Activated CD4-positive, alpha-beta T cell treated with anti-CD3 and anti-CD28 coated beads, Interleukin-2, Interleukin-4, amounts not matched to agents 100 ng/mL and 50 ng/mL, durations not matched to agents 16 hours and 8 hours (primary cell): ENCODE results near the gene PHF10.
"Not testable (repeated sequence)": the region's sequence is repeated elsewhere in the genome, so short reads cannot be mapped to it uniquely, and the experiment has no call there.

Experiments
- DNase-seq: peaks from one replicate; pipeline ENCODE4 v3.0.0-alpha.2; 2020; ENCODE audit warnings: low spot score

Gene PHF10

DNA sequence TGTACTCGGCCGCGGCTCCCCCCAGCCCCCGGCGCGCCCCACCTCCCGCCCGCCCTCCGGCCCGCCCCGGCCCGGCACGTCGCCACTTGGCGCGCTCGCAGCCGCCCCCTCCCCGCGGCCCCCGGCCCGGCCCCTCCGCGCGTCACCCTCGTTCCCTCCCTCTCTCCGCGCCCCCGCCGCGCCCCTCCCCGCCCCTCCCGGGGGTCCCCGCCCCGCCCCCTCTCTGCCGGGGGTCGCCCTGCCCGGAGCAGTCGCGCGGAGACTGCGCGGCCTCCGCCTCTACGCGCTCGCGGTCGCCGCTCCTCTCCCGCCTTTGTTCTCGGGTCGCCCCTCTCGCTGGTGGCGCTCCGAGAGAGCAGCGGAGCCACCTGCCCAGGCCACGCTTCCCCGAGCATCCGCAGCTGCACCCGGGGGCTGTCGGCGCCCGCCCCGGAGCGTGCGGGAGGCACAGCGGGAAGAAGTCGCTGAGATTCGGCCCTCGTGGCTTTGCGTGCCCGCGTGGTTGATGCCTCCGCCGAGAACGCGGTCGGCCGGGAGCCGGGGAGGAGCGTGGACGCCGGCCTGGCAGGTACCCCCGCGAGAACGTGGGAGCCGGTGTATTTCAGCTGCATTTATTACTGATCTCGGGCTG lies at the start of gene PHF10:
Gene PHF10 (minus strand): TSS at position 7 of the 631 bp plus-strand sequence. CDS start 569 bp downstream, outside the sequence.
- DNase-seq, result peak; percentile 65

GRCh38 chr6:169766921-169767736 lies 42.8 kb upstream of the PHF10 start:
- no peak for DNase-seq

DNA sequence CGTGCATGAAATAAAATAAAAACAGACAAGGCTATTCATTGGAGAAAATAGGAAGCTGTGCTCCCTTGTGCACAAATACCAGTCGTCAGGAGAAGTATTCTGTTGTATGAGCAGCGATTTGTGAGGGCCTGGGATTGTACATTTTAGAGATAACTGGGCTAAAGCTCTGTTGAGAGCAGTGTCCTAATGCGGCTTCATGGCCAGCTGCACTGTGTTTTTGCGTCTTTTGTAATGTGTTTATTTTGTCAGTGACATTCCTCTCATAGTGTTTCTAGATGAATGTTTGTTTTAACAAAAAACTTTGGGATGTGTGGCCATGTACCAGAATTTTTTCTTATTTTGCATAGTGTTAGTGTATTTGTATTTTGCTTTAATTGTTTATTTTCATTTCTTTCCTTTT lies 41.9 kb upstream of the PHF10 start:
- no peak for DNase-seq

- DNase-seq, result not testable (repeated sequence)
Measured at GRCh38 chr6:169765789-169766188, 41.5 kb upstream of the PHF10 start.

- no peak for DNase-seq
Measured at GRCh38 chr6:169763881-169764280, 39.6 kb upstream of the PHF10 start.

- DNase-seq, result no peak
Measured at GRCh38 chr6:169763308-169763707, 39.0 kb upstream of the PHF10 start.

- no peak for DNase-seq
Measured at GRCh38 chr6:169755162-169755561, 30.9 kb upstream of the PHF10 start.

DNA sequence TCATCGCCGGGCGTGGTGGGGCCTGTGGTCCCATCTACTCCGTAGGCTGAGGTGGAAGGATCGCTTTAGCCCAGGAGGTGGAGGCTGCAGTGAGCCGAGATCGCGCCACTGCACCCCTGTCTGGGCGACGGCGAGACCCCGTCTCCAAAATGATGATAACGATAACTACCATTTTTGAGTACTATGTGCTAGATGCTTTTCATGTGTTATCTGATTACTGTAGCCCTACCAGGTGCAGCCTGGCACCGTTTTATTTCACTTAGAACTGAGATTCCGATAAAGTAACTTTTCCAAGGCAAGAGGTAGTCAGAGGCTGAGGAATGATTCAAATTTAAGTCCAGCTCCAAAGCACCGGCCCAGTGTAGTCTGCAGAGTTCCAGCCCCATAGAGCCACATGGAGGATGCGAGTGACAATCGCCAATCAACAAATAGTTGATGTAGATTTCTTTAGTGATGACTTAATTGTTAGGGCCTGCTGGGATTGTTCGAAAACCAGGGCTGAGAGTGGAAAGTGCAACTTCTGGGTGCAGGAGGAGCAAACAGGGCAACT lies 27.8 kb upstream of the PHF10 start:
- peak; percentile 12 for DNase-seq

- DNase-seq, result peak; percentile 94
Measured at GRCh38 chr6:169751242-169752073, 27.2 kb upstream of the PHF10 start, which contains the start of the genes DYNLT2 and ERMARD. Gene DYNLT2 (minus strand): TSS chr6:169751572. CDS start chr6:169751458, 114 bp downstream. Gene ERMARD (plus strand): TSS chr6:169751622. CDS start chr6:169751658, 36 bp downstream.

DNA sequence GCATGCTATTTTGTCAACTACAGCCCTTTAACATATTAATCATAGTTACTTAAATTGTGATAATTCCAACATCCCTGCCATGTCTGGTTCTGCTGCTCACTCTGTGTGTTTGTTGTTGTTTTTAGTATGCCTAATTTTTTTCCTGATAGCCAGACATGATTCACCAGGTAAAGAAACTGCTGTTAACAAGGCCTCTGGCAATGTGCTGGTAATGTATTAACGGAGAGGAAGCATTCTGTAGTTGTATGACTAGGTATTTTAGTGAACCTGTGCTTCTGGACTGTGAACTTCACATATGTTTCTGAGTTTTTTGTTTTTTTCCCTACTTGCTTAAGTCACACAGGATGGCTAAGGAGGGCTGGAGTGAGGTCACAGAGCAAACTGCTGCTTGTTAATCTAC lies 22.3 kb upstream of the PHF10 start:
- DNase-seq, result no peak

GRCh38 chr6:169745405-169745804 lies 21.1 kb upstream of the PHF10 start:
- DNase-seq, result no peak

- no peak for DNase-seq
Measured at GRCh38 chr6:169741344-169741743, 17.0 kb upstream of the PHF10 start.

GRCh38 chr6:169738976-169739529 lies 14.8 kb upstream of the PHF10 start:
- DNase-seq, result no peak

- DNase-seq, result no peak
Measured at GRCh38 chr6:169738204-169738975, 14.1 kb upstream of the PHF10 start.

GRCh38 chr6:169729961-169730360 lies 5.7 kb upstream of the PHF10 start:
- DNase-seq, result no peak

DNA sequence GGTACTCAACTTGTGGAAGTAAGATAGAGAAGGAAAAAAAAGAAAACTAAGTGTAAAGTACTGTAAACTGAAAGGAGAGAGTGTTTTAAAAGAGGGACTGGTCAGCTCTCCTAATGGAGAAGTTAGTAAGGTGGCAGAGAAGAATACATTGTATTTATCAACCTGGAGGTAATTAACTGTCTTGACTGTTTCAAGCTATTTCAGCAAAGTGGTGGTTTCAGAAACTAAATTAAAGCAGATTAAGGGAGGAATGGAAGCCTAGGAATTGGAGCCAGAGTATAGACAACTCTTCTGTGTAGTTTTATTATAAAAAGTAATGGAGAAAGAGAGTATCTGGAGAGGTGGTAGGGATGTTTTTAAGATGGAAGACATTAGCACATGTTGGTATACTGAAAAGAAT lies 2.7 kb upstream of the PHF10 start:
- no peak for DNase-seq

DNA sequence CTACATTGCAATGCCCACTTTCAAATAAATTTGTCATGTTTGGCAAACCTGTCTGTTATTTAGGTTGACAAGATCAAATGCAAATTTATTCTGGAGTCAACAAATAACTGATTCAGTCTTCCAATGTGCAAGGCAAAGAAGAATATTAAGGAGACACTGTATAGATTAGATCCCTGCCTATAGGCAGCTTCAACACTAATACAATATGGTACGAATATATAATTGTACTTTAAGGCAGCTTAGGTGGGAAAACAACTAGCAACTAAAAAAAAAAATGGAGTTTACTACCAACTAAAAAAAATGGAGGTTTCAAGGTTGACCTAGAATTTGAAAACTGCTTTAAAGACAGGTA lies 1.7 kb upstream of the PHF10 start:
- DNase-seq, result no peak

DNA sequence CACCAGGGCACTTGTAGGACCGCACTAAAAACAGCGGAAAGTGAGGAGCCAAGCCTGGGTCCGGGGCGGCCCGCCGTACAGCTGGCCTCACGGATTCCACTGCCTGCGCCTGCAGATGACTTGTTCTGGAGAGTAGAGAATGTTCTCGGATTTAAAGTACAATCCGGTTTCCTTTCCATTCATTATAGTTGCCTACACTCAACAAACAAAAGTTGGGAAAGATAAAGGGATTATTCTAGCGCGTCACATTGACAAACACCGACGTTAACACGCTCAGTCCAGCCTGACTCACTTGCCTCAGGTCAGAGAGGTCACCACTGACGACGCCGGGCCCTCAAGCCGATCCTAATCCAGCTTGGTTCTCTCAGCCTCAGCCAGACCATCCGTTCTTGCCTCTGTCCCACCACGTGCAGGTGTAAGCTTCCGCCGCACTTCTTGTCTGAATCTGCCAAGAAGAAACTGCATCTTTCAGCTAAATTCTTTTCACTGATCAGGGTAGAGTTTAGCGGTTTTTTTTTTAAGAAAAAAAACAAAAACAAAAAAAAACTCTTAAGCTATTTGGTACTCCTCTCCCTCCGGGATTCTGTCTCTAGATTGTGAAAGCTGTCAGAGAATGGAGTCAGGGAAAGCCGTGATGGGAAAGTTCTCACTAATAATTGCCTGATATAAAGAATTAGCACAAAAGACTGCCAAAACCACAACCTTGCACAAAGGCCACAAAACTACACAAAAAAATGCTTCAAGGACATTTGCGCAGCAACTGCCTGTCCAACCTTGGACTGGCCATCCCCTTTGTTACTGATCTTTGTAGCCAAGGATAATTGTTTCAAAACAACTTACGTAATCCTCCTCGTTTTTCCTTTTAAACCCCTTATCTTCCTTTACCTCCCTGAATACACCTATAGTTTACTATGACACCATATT lies 1.1 kb upstream of the PHF10 start:
- no peak for DNase-seq

- DNase-seq, result peak; percentile 11
Measured at GRCh38 chr6:169723991-169724493, 258 bp downstream of the PHF10 start.
